HG03159 (cell line): ENCODE data around the gene RNFT1.
A peak's percentile ranks its signal among the peaks of the same experiment; 100 is the strongest.
"Not testable (repeated sequence)": the region's sequence is repeated elsewhere in the genome, so short reads cannot be mapped to it uniquely, and the experiment has no call there.

ENCODE experiments used
- ATAC-seq: cut with Tn5 transposase; IDR thresholded peaks from one replicate; pipeline ENCODE4 v1.9.1; 2021; ENCODE audit warnings: mild to moderate bottlenecking, moderate library complexity; ENCODE audit not compliant: unreplicated experiment

RNFT1 gene

GRCh38 chr17:59964482-59965328, at the start of gene RNFT1:
Gene RNFT1 (minus strand): TSS chr17:59964740. CDS start chr17:59964663, 77 bp downstream.
- peak; percentile 68 for ATAC-seq

- not testable (repeated sequence) for ATAC-seq
Measured at GRCh38 chr17:60009326-60009725, 44.8 kb upstream of the RNFT1 start.

GRCh38 chr17:60008377-60008776, 43.8 kb upstream of the RNFT1 start:
- not testable (repeated sequence) for ATAC-seq

- ATAC-seq, result no peak
Measured at GRCh38 chr17:60006160-60006559, 41.6 kb upstream of the RNFT1 start.

GRCh38 chr17:60004561-60004960, 40.0 kb upstream of the RNFT1 start:
- not testable (repeated sequence) for ATAC-seq

GRCh38 chr17:60002405-60002804, 37.9 kb upstream of the RNFT1 start:
- not testable (repeated sequence) for ATAC-seq

GRCh38 chr17:59996608-59997007, 32.1 kb upstream of the RNFT1 start:
- ATAC-seq, result not testable (repeated sequence)

- not testable (repeated sequence) for ATAC-seq
Measured at GRCh38 chr17:59975166-59975565, 10.6 kb upstream of the RNFT1 start.

- not testable (repeated sequence) for ATAC-seq
Measured at GRCh38 chr17:59973483-59973882, 8.9 kb upstream of the RNFT1 start.

- ATAC-seq, result no peak
Measured at GRCh38 chr17:59972778-59973177, 8.2 kb upstream of the RNFT1 start.

- not testable (repeated sequence) for ATAC-seq
Measured at GRCh38 chr17:59971771-59972170, 7.2 kb upstream of the RNFT1 start.

GRCh38 chr17:59963738-59964481, 630 bp downstream of the RNFT1 start:
- peak; percentile 33 for ATAC-seq

- ATAC-seq, result no peak
Measured at GRCh38 chr17:59962739-59963318, 1.7 kb downstream of the RNFT1 start.

- not testable (repeated sequence) for ATAC-seq
Measured at GRCh38 chr17:59959574-59959973, 5.0 kb downstream of the RNFT1 start.

GRCh38 chr17:59954856-59955255, 9.7 kb downstream of the RNFT1 start:
- ATAC-seq, result no peak

GRCh38 chr17:59950049-59950448, 14.5 kb downstream of the RNFT1 start:
- ATAC-seq, result no peak

- not testable (repeated sequence) for ATAC-seq
Measured at GRCh38 chr17:59947310-59947709, 17.2 kb downstream of the RNFT1 start.

- not testable (repeated sequence) for ATAC-seq
Measured at GRCh38 chr17:59946433-59946832, 18.1 kb downstream of the RNFT1 start.

GRCh38 chr17:59941131-59941530, 23.4 kb downstream of the RNFT1 start:
- ATAC-seq, result no peak

GRCh38 chr17:59940697-59941096, 23.8 kb downstream of the RNFT1 start:
- not testable (repeated sequence) for ATAC-seq

- ATAC-seq, result not testable (repeated sequence)
Measured at GRCh38 chr17:59933317-59933716, 31.2 kb downstream of the RNFT1 start.
